HG02610 (cell line): ENCODE results near the gene VASP.
"Not testable (repeated sequence)": the region's sequence is repeated elsewhere in the genome, so short reads cannot be mapped to it uniquely, and the experiment has no call there.

Experiments
- ATAC-seq: cut with Tn5 transposase; IDR thresholded peaks from one replicate; pipeline ENCODE4 v1.9.1; 2021; ENCODE audit warnings: mild to moderate bottlenecking, moderate library complexity; ENCODE audit not compliant: unreplicated experiment

VASP gene

DNA sequence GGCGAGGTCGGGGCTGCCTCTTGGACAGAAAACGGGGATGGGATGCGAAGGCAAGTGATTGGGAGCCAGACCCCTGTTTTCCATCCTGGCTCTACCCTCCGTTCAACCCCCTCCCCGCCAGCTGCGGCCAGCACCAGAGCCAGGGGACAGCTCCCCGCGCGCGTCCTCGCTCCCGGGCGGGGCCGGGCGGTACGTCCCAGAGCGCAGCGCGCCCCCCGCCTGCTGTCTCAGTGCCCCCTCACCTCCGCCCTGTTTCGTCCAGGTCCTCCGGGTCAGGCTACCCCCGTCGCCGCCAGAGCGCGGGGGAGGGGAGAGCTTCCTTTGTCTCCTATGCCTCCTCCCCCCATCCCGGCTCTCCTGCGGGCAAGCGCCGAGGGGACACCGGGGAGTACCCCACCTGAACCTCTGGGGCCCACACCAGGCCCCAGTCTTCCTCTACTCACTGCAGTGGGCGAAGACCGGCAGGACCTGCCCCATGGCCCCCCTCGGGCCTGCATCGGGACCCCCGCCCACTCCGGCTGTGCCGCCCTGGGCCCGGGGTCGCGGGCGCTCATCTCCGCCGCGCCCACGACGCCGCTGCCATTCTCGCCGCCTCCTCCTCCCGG lies 10.8 kb upstream of the VASP start:
- ATAC-seq: no peak

DNA sequence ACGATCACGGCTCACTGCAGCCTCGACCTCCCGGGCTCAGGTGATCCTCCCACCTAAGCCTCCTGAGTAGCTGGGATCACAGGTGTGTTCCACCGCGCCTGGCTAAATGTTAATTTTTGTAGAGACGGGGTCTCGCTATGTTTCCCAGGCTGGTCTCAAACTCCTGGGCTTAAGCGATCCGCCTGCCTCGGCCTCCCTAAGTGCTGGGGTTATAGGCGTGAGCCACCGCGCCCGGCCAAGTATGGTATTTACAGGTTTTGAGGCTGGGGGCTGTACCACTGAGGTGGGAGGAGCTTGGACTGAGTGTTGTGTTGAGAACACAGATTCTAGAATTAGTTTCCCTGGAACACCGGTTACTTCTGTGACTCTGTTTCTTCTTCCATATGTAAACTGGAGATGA lies 9.5 kb upstream of the VASP start:
- ATAC-seq: no peak

DNA sequence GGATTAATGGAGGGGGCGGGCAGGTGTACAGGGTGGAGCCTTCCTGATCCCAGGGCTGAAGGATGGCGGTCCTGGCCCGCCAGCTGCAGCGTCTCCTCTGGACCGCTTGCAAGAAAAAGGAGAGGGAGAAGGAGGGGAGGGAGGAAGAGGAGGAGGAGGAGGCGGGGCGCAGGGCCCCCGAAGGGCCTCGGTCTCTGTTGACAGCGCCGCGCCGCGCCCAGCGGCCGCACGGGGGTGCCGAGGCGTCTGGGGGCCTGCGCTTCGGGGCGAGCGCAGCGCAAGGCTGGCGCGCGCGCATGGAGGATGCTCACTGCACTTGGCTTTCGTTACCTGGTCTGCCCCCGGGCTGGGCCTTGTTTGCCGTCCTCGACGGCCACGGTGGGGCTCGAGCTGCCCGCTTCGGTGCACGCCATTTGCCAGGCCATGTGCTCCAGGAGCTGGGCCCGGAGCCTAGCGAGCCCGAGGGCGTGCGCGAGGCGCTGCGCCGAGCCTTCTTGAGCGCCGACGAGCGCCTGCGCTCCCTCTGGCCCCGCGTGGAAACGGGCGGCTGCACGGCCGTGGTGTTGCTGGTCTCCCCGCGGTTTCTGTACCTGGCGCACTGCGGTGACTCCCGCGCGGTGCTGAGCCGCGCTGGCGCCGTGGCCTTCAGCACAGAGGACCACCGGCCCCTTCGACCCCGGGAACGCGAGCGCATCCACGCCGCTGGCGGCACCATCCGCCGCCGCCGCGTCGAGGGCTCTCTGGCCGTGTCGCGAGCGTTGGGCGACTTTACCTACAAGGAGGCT lies 8.7 kb upstream of the VASP start, which contains the start of gene PPM1N:
TSS of gene PPM1N (plus strand) at position 33 of the 785 bp plus-strand sequence. CDS start at position 63, 30 bp downstream.
- no peak for ATAC-seq

DNA sequence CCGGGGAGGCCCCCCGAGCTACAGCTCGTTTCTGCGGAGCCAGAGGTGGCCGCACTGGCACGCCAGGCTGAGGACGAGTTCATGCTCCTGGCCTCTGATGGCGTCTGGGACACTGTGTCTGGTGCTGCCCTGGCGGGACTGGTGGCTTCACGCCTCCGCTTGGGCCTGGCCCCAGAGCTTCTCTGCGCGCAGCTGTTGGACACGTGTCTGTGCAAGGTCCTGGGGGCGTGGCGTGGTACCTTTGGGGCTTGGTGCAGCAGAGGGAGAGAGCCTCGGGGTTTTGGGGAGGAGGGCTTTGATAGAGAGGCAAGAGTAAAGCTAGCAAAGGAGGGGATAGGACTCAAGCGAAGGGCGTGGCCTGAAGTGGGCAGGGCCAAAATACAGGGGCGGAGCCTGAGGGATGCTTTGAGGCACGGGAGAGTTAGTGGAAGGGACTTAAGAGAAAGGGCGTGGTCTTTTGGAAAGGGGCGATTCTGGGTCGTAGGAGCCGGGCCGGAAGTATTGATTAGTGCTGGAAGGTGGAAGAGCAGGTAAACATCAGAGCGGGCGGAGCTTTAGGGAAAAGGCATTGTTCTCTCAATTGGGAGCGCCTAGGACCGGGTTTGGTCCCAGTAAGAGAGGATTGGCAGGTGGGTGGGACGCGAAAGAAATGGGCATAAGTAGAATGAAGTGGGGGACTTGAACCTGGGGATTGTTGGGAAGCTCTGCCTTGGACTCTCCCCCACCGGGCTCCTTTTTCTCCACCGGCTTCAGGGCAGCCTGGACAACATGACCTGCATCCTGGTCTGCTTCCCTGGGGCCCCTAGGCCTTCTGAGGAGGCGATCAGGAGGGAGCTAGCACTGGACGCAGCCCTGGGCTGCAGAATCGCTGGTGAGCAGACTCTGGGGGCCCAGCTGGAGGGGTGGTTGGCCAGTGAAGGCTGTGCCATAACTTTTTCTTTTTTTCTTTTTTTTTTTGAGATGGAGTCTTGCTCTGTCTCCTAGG lies 7.8 kb upstream of the VASP start:
- ATAC-seq: no peak

DNA sequence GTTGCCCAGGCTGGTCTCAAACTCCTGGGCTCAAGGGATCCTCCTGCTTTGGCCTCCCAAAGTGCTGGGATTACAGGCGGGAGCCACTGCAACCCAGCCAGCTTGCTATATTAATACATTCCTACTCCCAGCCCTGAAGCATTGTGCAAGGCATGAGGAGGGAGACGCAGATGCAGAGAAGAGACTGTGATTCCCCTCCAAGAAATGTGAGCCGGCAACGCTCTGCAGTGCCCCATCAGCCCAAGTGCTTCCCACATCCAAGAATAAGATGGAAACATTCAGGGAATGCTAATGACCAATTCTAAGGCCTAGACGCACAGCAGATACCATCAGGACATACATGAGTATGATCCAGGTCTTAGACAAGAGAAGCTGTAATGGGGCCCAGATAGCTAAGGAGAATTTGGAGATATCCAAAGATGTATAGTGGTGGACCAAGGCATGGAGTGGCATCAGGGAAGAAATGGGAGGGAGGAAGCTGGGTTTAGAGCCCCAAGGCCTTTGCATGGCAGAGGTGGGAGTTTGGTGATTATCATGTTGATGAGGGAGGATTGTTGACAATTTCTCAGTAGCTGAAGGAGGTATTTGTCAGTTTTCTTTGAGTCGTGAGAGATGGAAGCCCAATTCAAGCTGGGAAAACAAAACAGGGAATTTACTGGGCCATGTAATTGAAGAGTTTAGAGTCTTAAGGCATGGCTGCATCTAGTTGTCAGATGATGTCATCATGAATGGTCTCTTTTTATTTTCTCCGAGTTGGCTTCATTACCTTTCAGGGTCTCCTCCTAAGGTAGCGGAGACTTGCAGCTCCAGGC lies 6.2 kb upstream of the VASP start:
- no peak for ATAC-seq

DNA sequence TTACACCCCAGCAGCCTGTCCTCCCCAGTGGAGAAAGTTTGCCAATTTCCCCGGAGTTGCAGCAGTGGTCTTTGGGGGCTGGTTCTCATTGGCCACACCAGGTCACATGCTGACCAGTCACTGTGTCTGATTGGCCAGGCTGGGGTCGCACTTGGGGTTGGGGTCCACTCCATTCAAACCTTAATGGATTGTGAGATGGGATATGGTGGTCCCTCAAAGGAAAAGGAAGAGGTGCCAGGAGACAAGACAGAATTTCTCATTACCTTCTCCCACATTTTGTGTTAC lies 5.6 kb upstream of the VASP start:
- no peak for ATAC-seq

DNA sequence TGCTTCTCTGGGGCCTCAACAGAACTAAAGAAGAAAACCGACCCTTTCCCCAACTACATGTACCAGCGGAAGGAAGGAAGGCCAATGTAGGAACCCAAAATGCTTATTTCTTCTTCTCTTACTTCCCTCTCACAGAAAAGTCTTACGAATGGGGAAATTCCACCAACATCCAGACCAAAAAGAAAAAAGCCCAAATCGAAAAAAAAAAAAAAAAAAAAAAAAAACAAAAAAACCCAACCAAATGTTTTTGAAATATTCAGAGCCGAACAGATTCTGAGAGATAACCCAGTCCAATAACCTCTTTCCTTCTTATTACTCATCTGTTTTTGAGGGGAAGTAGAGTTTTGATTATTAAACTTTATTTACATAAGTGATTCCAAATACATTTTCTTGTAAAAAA lies 5.2 kb upstream of the VASP start:
- ATAC-seq: no peak

DNA sequence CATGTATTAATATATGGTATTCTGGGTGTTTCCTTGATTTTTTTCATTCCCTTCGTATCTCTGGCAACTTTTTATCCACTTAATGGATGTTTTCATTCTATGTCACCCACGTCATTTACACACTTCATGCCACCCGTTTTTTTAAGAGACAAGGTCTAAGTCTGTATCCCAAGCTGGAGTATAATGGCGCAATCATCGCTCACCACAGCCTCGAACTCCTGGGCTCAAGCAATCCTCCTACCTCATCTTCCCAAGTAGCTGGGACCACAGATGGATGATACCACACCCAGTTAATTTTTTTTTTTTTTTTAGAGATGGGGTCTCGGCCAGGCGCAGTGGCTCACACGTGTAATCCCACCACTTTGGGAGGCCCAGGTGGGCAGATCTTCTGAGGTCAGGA lies 3.4 kb upstream of the VASP start:
- ATAC-seq: no peak

DNA sequence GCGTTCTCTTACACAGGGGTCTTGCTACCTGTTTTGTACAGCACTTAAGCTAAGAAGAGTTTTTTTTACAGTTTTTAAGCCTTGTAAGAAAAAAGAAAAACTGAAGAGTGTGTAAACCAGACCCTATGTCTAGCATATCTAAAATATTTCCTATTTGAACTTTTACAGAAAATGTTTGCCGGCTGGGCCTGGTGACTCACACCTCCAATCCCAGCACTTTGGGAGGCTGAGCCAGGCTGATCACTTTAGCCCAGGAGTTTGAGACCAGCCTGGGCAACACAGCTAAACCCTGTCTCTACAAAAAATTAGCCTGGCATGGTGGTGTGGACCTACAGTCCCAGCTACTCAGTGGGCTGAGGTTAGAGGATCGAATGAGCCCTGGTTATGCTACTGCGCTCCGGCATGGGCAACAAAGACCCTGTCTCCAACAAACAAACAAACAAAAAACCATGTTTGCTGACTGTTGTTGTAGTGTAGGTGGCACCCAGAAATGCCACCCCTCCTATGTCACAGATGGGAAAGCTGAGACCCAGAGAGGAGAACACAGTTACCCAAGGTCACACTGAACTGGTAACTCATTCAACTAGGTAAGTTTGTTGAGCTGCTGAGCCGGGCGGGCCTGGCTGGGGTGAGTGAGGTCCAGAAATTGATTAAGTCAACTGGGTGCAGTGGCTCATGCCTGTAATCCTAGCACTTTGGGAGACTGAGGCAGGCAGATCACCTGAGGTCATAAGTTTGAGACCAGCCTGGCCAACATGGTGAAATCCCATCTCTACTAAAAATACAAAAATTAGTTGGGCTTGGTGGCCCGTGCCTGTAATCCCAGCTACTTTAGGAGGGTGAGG lies 1.9 kb upstream of the VASP start:
- no peak for ATAC-seq

DNA sequence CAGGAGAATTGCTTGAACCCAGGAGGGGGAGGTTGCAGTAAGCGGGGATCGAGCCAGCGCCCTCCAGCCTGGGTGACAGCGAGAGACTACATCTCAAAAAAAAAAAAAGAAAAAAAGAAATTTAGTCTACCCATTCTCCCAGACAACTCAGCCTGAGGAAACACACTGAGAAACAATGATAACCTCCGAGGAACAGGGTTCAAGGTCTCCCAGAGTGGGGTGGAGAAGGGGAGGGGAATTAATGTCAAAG lies 1.4 kb upstream of the VASP start:
- ATAC-seq: no peak

DNA sequence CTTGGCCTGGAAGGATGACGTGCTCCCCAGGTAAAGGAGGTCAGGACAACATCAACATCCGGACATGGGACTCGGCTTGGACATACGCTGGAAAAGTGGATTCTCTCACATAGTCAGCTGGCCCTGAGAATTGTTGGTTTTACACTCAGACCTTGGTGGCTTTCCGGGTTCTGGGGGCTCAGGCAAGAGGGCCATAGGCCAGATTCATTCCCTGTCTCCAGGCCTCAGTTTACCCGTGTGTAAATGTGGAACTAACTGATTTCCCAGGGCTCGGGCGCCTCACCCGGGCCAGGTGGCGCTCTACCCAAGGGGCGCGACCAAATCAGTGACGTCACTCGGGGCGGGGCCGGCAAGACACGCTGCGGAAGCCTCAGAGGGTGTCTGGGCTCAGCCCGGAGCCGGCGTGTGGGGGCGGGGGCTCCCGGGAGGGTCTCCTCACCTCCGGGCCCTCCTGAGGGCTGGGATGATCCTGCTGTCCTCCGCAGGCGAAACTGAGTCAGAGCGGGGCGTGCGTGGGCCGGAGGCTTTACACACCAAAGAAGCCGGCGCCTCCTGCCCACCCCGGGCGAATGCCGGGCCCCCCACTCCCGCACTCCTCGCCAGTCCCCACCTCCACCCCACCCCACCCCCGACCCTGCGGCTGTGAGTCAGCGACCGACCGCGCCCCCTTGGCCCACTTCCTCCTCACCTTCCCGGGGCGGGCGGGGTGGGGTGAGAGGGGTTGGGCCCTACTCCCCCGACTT lies 862 bp upstream of the VASP start:
- ATAC-seq: peak; percentile 64

DNA sequence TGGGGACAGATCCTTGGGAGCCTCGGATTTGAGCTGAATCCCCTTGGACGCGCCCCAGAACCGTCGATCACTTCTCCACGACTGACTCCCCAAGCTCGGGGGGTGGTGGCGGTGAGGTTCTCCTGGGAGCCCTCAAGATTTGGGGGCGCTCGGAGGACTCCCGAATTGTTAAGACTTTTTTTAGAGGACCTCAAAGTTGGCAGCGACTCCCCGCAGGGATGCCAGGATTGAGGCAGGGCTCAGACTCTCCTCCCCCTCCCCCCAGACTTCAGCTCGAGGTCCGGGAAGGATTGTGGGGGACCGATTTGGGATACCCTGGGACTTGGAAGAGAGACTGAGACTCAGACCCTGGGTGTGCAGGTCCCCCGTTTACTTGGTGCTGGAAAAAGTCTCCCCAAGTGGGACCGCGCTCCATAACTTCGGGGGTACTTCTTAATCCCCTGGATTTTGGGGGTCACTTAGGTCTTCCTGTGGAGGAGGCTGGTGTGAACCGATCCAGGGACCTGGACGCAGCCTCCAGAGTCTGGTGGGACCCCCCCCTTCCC lies 665 bp downstream of the VASP start:
- no peak for ATAC-seq

DNA sequence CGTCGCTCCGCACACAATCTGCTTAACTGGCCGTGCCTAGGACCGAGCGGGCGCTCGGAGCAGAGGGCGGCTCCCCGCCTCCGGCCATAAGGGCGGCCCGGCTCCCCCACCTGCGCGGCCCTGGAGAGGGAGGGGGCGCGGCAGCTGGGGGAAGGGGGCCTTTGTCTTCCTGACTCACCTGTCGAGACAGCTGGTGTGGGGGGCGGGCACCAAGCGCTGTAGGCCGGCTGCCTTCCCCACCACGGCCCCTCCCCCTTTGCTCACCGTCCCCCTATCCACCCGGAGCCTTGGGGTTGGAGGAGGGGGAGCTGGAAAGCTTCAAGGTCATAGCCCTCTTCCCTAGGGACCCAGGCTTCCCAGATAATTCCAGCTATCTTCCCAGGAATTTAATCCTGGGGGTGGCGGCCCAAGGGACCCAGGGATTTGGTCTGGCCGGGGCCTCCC lies 1.2 kb downstream of the VASP start:
- no peak for ATAC-seq

DNA sequence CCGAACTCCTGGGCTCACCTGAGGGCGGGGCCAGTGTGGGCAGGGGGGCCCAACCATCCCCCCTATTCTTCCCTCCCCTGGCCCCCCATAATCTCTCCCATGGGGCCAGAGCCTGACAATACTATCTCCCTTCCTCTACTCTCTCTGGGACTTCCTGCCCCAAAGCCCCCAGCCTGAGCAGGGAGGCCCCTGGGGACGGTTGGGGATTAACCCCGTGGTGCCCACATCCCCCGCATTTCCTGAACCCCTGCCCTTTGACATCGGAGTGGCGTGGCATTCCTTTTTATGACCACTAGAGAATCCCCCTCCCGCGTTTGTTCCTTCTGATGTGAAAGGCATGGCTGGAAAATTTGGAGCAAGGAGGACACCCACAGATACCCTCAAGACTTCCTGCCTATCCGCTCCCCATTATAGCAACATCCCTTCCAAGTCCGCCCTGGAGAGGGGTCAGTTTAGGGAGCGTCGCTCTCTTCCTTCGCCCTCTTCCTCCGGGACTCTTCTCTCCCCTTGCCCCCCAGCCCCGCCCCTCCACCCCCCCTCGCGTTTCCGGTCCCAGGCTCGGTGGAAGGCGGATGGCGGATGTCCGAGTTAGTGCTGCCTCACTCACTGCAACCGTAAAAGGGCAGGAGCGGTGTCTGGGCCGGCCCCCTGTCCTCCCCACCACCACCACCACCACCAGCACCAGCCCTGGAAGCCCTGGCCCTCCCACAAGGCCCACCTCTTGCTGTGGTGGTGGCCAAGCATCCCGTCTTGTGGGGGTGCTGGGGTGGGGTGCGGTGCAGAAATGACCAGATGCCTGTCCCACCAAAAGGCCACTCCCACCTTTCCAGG lies 1.8 kb downstream of the VASP start:
- no peak for ATAC-seq

DNA sequence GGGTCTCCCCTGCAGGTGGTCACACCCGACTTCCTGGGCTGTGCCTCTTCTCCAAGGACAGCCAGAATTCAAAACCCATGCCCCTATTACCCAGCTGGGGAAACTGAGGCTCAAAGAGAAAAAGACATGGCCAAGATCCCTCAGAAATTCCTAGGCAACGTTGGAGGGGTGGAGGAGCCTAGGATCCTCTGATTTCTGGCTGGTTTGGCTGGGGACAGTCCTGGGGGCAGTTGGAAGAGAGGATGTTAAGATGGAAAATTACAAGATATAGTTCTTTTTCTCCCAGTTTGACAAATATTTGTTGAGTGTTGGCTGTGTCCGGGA lies 2.4 kb downstream of the VASP start:
- ATAC-seq: no peak

DNA sequence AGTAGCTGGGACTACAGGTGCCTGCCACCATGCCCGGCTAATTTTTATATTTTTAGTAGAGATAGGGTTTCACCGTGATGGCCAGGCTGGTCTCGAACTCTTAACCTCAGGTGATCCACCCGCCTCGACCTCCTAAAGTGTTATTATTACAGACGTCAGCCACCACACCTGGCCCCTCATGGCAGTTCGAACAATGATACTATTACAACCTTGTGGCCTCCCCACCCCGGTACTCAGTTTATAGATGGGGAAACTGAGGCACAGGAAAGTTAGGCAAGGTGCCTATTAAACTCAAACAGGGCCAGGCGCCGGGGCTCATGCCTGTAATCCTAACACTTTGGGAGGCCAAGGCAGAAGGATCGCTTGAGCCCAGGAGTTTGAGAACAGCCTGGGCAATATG lies 3.1 kb downstream of the VASP start:
- not testable (repeated sequence) for ATAC-seq

DNA sequence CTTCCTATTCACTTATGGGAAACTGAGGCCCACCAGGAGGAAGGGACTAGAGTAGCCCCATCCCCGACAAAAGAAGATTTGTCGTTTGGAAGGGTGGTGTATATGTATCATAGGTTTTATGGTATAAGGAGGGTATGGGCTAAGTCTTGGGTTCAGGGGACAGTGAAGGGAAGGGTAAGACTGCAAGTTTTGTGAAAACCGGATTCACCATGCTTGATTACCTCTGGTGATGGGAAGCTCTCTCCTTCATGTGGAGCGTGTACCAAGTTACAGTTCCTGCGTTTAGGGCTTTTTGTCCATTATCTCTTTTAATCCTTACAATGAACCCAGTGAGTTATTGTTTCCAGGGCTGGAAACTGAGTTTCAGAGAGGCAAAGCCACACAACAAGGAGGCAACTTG lies 3.8 kb downstream of the VASP start:
- no peak for ATAC-seq

DNA sequence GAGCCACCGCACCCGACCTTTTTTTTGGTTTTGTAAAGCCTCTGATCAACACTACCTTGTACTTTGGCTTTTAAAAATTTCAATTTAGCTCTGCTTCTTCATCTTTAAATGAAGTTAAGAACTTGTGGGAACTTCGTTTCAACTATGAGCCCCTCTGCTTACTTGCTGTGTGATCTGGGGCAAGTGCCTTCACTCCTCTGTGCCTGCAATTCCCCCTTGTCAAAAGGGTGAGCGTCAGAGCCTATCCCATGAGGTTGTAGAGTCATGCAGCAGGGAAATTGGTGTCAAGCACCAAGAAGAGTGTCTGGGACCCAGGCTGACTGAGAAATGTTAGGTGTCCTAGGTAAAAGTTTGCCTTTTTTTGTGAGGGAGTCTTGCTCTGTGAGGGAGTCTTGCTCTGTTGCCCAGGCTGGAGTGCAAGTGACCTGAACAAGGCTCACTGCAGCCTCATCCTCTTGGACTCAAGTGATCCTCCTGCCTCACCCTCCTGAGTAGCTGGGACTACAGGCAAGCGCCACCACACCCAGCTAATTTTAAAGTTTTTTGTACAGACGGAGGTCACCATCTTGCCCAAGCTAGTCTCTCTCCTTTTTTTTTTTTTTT lies 5.7 kb downstream of the VASP start:
- ATAC-seq: no peak
